Measurements from ENCODE around the gene INO80D.

GRCh38 chr2:206068207-206068606 is 17.8 kb downstream of the INO80D start:
- TF ChIP-seq TCF7L2 (IDR thresholded peaks at IDR 0.05; ENCODE audit: borderline replicate concordance, extremely low read depth, insufficient read depth, insufficient read length) (no peak), CTCF (IDR thresholded peaks at IDR 0.05 in 2 of 3, conservative IDR thresholded peaks at IDR 0.05 in 1 of 3; ENCODE audit: borderline replicate concordance in 1 of 3, insufficient read depth in 1 of 3, low read depth in 2 of 3, low read length in 2 of 3) (no peak), FOSL1 (IDR thresholded peaks at IDR 0.05; ENCODE audit: low read depth) (no peak)

Measured in HCT116 (cell line).